ENCODE data around the gene SPG7. TPM values are rescaled to one million over a fixed set of nuclear protein-coding genes. Genes with fewer than 3 reads are reported as not detected.

Gene SPG7
- total and polyA plus RNA-seq, 4 donors, result 34.5 to 102 (median 49.5) TPM

DNA sequence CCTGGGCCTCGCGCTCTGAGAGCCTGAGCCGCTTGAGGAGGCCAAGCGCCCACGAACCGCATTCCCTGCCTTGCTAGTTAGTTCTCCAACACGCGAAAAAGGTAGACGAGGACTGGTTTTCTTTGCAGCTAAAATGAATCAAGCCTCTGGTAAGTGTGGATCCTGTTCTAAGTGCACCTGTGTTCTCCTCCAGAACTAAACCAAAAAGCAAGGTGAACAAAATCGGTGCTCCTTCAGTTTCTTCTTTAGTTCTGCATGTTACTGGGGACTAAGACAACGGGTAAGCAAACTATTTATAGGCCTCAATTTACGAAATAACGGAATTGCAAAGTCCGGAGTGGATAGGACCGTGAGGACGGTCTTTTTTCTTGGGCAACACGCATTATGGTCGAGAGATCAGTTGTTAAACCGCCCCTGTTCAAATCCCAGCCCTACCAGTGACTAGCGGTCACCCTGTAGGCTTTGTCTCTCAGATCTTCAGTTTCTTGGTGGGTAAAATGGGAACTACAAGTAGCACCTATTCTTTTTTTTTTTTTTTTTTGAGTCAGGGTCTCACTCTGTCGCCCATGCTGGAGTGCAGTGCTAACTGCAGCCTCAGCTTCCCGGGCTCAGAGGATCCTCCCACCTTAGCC lies 16.8 kb upstream of the SPG7 start:
- Histone ChIP-seq H3K9me3 (ENCODE audit: control insufficient read depth in 4 of 4, low read length in 3 of 4) (no peaks in the 10 kb centered on the region), H3K27me3 (ENCODE audit: control insufficient read depth in 4 of 4, insufficient read depth in 4 of 4, low read length in 3 of 4) (no peaks in the 10 kb centered on the region), H3K9ac (ENCODE audit: low read depth in 1 of 2, low read length in 2 of 2) (peak overlapping the region; percentile 52 to 82), H3K27ac (ENCODE audit: low read depth in 1 of 2, low read length in 2 of 2) (peak overlapping the region; percentile 87 to 90), H3K36me3 (ENCODE audit: control insufficient read depth in 4 of 4, insufficient read depth in 3 of 4, low read depth in 1 of 4, low read length in 3 of 4) (peaks cover 0 to 3% (median under 1%) of the 10 kb centered on the region in 4 donors), H3K4me1 (ENCODE audit: control insufficient read depth in 4 of 4, insufficient read depth in 4 of 4, low read length in 3 of 4) (peaks cover 0 to 28% (median 23%) of the 10 kb centered on the region in 4 donors), H3K4me3 (ENCODE audit: low read depth in 1 of 3, low read length in 3 of 3) (peak overlapping the region; percentile 70 to 92 (median 87))
- TF ChIP-seq, protein P1, sequence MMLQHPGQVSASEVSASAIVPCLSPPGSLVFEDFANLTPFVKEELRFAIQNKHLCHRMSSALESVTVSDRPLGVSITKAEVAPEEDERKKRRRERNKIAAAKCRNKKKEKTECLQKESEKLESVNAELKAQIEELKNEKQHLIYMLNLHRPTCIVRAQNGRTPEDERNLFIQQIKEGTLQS (IDR thresholded peaks at IDR 0.05), result no peak
- TF ChIP-seq RAD21 (IDR thresholded peaks at IDR 0.05), result peak in 1 of 2 donors; percentile 32
- TF ChIP-seq HNF4G (IDR thresholded peaks at IDR 0.05), result peak; percentile 19
- TF ChIP-seq HNF4A (conservative IDR thresholded peaks at IDR 0.05), result peak; percentile 24 to 49
- no peak for TF ChIP-seq FOXA2 (IDR thresholded peaks at IDR 0.05)
- DNase-seq (ENCODE audit: low spot score), result no peak
- WGBS, result 3% methylated on average over 22 of the region's 22 CpGs

DNA sequence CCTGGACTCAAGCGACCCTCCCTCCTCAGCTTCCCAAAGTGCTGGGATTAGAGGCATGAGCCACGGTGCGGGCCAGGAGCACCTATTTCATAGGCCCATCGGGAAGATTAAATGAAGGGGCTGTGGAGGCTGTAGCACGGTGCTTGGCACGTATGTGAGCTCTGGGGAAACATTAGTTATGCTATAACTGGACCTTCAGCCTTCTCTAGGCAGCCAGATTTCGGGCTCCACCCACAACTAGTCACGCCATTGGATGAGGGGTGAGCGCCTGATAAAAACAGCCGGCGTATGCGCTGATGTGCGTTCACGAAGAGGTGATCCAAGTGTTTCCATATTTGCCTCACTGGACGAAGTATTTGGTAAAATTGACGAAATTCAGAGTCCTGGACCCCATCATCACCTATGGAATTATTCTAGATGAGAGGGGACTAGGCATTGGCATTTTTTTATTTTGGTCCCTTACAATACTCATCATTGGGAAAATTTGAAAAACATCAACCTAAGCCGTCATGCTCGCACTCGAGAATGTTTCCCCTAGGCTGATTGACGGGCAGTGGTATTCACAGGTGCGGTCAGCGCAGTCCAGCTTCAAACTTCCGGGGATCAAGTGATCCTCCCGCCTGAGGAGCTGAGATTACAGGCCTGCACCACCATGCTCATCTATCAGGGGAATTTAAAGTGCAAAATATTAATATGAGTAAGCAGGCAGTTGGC lies 16.1 kb upstream of the SPG7 start:
- Histone ChIP-seq H3K4me3 (ENCODE audit: low read depth in 1 of 3, low read length in 3 of 3) (no peak overlapping the region), H3K36me3 (ENCODE audit: control insufficient read depth in 4 of 4, insufficient read depth in 3 of 4, low read depth in 1 of 4, low read length in 3 of 4) (peaks cover 0 to 3% (median 1%) of the 10 kb centered on the region in 4 donors), H3K4me1 (ENCODE audit: control insufficient read depth in 4 of 4, insufficient read depth in 4 of 4, low read length in 3 of 4) (peaks cover 0 to 26% (median 22%) of the 10 kb centered on the region in 4 donors), H3K27ac (ENCODE audit: low read depth in 1 of 2, low read length in 2 of 2) (no peak overlapping the region), H3K27me3 (ENCODE audit: control insufficient read depth in 4 of 4, insufficient read depth in 4 of 4, low read length in 3 of 4) (no peaks in the 10 kb centered on the region), H3K9me3 (ENCODE audit: control insufficient read depth in 4 of 4, low read length in 3 of 4) (no peaks in the 10 kb centered on the region), H3K9ac (ENCODE audit: low read depth in 1 of 2, low read length in 2 of 2) (no peak overlapping the region)
- no peak for DNase-seq (ENCODE audit: low spot score)
- TF ChIP-seq, protein P2, sequence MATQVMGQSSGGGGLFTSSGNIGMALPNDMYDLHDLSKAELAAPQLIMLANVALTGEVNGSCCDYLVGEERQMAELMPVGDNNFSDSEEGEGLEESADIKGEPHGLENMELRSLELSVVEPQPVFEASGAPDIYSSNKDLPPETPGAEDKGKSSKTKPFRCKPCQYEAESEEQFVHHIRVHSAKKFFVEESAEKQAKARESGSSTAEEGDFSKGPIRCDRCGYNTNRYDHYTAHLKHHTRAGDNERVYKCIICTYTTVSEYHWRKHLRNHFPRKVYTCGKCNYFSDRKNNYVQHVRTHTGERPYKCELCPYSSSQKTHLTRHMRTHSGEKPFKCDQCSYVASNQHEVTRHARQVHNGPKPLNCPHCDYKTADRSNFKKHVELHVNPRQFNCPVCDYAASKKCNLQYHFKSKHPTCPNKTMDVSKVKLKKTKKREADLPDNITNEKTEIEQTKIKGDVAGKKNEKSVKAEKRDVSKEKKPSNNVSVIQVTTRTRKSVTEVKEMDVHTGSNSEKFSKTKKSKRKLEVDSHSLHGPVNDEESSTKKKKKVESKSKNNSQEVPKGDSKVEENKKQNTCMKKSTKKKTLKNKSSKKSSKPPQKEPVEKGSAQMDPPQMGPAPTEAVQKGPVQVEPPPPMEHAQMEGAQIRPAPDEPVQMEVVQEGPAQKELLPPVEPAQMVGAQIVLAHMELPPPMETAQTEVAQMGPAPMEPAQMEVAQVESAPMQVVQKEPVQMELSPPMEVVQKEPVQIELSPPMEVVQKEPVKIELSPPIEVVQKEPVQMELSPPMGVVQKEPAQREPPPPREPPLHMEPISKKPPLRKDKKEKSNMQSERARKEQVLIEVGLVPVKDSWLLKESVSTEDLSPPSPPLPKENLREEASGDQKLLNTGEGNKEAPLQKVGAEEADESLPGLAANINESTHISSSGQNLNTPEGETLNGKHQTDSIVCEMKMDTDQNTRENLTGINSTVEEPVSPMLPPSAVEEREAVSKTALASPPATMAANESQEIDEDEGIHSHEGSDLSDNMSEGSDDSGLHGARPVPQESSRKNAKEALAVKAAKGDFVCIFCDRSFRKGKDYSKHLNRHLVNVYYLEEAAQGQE (IDR thresholded peaks at IDR 0.05), result no peak
- TF ChIP-seq EGR1 (IDR thresholded peaks at IDR 0.05; ENCODE audit: low read depth in 2 of 2) (no peak), GABPA (IDR thresholded peaks at IDR 0.05 in 1 of 2, conservative IDR thresholded peaks at IDR 0.05 in 1 of 2) (no peak), TAF1 (conservative IDR thresholded peaks at IDR 0.05) (no peak), JUND (IDR thresholded peaks at IDR 0.05) (no peak), NR2F2 (IDR thresholded peaks at IDR 0.05) (no peak), HNF4A (conservative IDR thresholded peaks at IDR 0.05) (no peak), FOXA1 (IDR thresholded peaks at IDR 0.05) (no peak), RAD21 (IDR thresholded peaks at IDR 0.05) (no peak), SP1 (IDR thresholded peaks at IDR 0.05) (no peak), YY1 (IDR thresholded peaks at IDR 0.05) (no peak), FOXA2 (IDR thresholded peaks at IDR 0.05) (no peak), RXRA (IDR thresholded peaks at IDR 0.05) (no peak), HNF4G (IDR thresholded peaks at IDR 0.05) (no peak)
- TF ChIP-seq, protein P1 (IDR thresholded peaks at IDR 0.05), result no peak
- TF ChIP-seq, protein P3, sequence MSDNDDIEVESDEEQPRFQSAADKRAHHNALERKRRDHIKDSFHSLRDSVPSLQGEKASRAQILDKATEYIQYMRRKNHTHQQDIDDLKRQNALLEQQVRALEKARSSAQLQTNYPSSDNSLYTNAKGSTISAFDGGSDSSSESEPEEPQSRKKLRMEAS (IDR thresholded peaks at IDR 0.05), result no peak
- TF ChIP-seq, protein P4, sequence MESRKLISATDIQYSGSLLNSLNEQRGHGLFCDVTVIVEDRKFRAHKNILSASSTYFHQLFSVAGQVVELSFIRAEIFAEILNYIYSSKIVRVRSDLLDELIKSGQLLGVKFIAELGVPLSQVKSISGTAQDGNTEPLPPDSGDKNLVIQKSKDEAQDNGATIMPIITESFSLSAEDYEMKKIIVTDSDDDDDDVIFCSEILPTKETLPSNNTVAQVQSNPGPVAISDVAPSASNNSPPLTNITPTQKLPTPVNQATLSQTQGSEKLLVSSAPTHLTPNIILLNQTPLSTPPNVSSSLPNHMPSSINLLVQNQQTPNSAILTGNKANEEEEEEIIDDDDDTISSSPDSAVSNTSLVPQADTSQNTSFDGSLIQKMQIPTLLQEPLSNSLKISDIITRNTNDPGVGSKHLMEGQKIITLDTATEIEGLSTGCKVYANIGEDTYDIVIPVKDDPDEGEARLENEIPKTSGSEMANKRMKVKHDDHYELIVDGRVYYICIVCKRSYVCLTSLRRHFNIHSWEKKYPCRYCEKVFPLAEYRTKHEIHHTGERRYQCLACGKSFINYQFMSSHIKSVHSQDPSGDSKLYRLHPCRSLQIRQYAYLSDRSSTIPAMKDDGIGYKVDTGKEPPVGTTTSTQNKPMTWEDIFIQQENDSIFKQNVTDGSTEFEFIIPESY (IDR thresholded peaks at IDR 0.05), result no peak
- TF ChIP-seq, protein P5, sequence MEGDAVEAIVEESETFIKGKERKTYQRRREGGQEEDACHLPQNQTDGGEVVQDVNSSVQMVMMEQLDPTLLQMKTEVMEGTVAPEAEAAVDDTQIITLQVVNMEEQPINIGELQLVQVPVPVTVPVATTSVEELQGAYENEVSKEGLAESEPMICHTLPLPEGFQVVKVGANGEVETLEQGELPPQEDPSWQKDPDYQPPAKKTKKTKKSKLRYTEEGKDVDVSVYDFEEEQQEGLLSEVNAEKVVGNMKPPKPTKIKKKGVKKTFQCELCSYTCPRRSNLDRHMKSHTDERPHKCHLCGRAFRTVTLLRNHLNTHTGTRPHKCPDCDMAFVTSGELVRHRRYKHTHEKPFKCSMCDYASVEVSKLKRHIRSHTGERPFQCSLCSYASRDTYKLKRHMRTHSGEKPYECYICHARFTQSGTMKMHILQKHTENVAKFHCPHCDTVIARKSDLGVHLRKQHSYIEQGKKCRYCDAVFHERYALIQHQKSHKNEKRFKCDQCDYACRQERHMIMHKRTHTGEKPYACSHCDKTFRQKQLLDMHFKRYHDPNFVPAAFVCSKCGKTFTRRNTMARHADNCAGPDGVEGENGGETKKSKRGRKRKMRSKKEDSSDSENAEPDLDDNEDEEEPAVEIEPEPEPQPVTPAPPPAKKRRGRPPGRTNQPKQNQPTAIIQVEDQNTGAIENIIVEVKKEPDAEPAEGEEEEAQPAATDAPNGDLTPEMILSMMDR (IDR thresholded peaks at IDR 0.05; ENCODE audit: low read depth, low read length, missing input control), result no peak
- WGBS, result 90% methylated on average over 24 of the region's 24 CpGs
